Measurements from ENCODE around the gene SMARCC2. TPM values are rescaled to one million over a fixed set of nuclear protein-coding genes. Genes with fewer than 3 reads are reported as not detected.

The SMARCC2 gene
- total RNA-seq, 1 experiment from 2014 or later = 99.7 TPM

DNA sequence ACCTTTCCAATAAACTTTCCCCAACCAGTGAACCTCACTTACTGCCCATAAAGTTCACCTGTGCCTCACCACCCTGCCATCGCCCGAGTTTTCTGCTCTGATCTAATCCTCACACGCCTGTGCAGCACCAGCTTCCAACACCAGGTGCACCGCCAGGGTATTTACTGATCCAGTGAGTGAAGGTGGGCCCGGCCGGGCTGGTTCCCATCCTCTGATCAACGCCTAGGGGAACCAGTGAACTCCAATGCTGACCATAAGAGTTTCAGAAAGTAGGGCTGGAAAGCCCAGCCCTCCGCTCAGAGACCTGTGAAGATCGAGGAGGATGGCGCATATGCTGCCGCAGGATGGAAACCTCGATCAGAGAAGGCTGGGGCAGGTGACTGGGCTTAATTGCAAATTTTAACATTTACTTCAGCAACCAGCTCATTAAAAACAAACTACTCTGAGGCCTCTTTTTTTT lies 37.6 kb downstream of the SMARCC2 start:
- ChIA-PET CTCF (interaction anchor here (1.0 to 1.4 kb wide), 3 partner anchors 9 to 34 kb away, joined by 3 to 7 read pairs (median 6); partner anchors contain the start of genes ESYT1 and ZC3H10), RAD21 (ENCODE audit: low non-redundant PET in 1 of 2, low total read pairs in 2 of 2, uncharacterized antibody in 2 of 2, unreplicated experiment in 2 of 2) (interaction anchor here in 1 of 2 experiments (1.3 kb wide), 1 partner anchor 24 kb away, joined by 3 read pairs; the partner anchor contains the start of gene ESYT1), POLR2A (interaction anchor here (1.0 to 1.9 kb wide), 4 partner anchors 24 to 47 kb away, joined by 3 to 18 read pairs (median 4); partner anchors contain the start of genes ESYT1, PA2G4 and SMARCC2)
- intact Hi-C loops (cut with micrococcal nuclease) = loop anchor here (2.0 kb wide), 1 partner anchor 23 kb away; the partner anchor contains the start of gene ESYT1
- TF ChIP-seq EZH2phosphoT487 (IDR thresholded peaks at IDR 0.05; ENCODE audit: borderline replicate concordance) (no peak), POLR2A (IDR thresholded peaks at IDR 0.05; ENCODE audit: borderline replicate concordance, extremely low read depth, insufficient read depth, insufficient read length) (peak; percentile 5), ZFX (IDR thresholded peaks at IDR 0.05) (peak; percentile 19; the same call in 1 of the 2 replicates)
- TF ChIP-seq, protein P1, sequence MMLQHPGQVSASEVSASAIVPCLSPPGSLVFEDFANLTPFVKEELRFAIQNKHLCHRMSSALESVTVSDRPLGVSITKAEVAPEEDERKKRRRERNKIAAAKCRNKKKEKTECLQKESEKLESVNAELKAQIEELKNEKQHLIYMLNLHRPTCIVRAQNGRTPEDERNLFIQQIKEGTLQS (IDR thresholded peaks at IDR 0.05) = no peak
- TF ChIP-seq, protein P2, sequence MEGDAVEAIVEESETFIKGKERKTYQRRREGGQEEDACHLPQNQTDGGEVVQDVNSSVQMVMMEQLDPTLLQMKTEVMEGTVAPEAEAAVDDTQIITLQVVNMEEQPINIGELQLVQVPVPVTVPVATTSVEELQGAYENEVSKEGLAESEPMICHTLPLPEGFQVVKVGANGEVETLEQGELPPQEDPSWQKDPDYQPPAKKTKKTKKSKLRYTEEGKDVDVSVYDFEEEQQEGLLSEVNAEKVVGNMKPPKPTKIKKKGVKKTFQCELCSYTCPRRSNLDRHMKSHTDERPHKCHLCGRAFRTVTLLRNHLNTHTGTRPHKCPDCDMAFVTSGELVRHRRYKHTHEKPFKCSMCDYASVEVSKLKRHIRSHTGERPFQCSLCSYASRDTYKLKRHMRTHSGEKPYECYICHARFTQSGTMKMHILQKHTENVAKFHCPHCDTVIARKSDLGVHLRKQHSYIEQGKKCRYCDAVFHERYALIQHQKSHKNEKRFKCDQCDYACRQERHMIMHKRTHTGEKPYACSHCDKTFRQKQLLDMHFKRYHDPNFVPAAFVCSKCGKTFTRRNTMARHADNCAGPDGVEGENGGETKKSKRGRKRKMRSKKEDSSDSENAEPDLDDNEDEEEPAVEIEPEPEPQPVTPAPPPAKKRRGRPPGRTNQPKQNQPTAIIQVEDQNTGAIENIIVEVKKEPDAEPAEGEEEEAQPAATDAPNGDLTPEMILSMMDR (IDR thresholded peaks at IDR 0.05 in 2 of 3, conservative IDR thresholded peaks at IDR 0.05 in 1 of 3; ENCODE audit: borderline replicate concordance in 1 of 3, insufficient read depth in 1 of 3, low read depth in 2 of 3, low read length in 2 of 3) = peak in 2 of 3 experiments; percentile 69 to 72; a peak in 4 of 6 replicates
- DNase-seq (ENCODE audit: low read depth, low spot score) (peak; percentile 44), ATAC-seq (peak; percentile 82)
- H2AFZ ChIP-seq (ENCODE audit: low read depth, low read length, poor library complexity, severe bottlenecking) = no peak overlapping the region
- H3K4me1 ChIP-seq (ENCODE audit: control insufficient read depth in 1 of 2, insufficient read depth in 2 of 2, low read length in 2 of 2) = peaks cover 11 to 23% of the 10 kb centered on the region in 2 experiments
- no peaks in the 10 kb centered on the region for H4K20me1 ChIP-seq (ENCODE audit: insufficient read depth)
- H3K9ac ChIP-seq (ENCODE audit: low read length) = peak overlapping the region; percentile 80
- no peaks in the 10 kb centered on the region for H3K9me3 ChIP-seq (ENCODE audit: control insufficient read depth in 1 of 2, insufficient read depth in 1 of 2, low read depth in 1 of 2, low read length in 2 of 2)
- H3K27ac ChIP-seq (ENCODE audit: low read depth, low read length) = peak overlapping the region; percentile 91
- H3K27me3 ChIP-seq (ENCODE audit: insufficient read depth, low read length) = no peaks in the 10 kb centered on the region
- TSS peak; percentile 93 for BruUV-seq (replicated peaks)
- peak overlapping the region; percentile 68 to 71 for H3K4me3 ChIP-seq (replicated peaks in 1 of 2; ENCODE audit: low read depth in 1 of 2, low read length in 2 of 2)
- H3K79me2 ChIP-seq (ENCODE audit: insufficient read depth, low read length) = no peaks in the 10 kb centered on the region; the same call in 1 of the 2 replicates
- peak overlapping the region; percentile 81 for H3K4me2 ChIP-seq (ENCODE audit: low read length)
- H3K36me3 ChIP-seq (ENCODE audit: control insufficient read depth in 1 of 2, insufficient read depth in 2 of 2, low read length in 2 of 2) = no peaks in the 10 kb centered on the region; a peak in 1 of 4 replicates
- no peaks in the 10 kb centered on the region for H3K9me2 ChIP-seq (ENCODE audit: insufficient read depth)

DNA sequence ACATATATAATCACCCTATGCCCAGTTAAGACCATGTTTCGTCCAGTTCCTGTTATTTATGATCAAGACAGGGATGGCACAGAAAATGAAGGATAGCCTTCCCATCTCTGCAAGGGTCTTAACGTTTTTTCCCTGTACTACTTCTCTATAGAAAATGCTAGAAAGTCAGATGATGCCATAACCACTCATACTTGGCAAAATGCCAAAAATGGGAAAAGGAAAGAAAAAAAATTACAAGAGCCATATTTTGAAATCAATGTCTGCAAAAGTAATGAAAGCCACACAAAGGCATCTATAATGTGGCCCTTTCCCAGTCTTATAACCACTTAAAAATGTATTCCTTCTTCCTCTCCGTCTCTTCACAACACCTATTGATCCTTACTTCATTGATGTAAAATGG lies 38.7 kb downstream of the SMARCC2 start:
- no peak for DNase-seq (ENCODE audit: low read depth, low spot score)
- POLR2A ChIA-PET = interaction anchor here (1.9 kb wide), 1 partner anchor 23 kb away, joined by 18 read pairs; the partner anchor contains the start of gene ESYT1

More for the DNA sequence above, 38.7 kb downstream of the SMARCC2 start:
- no peaks in the 10 kb centered on the region for H3K9me3 ChIP-seq (ENCODE audit: control insufficient read depth in 1 of 2, insufficient read depth in 1 of 2, low read depth in 1 of 2, low read length in 2 of 2)
- RAD21 ChIA-PET (ENCODE audit: low non-redundant PET in 1 of 2, low total read pairs in 2 of 2, uncharacterized antibody in 2 of 2, unreplicated experiment in 2 of 2) = no interaction called here
- CTCF ChIA-PET = no interaction called here
- no peaks in the 10 kb centered on the region; the same call in 1 of the 2 replicates for H3K79me2 ChIP-seq (ENCODE audit: insufficient read depth, low read length)
- no peak overlapping the region for H2AFZ ChIP-seq (ENCODE audit: low read depth, low read length, poor library complexity, severe bottlenecking)
- H3K4me3 ChIP-seq (replicated peaks in 1 of 2; ENCODE audit: low read depth in 1 of 2, low read length in 2 of 2) = no peak overlapping the region
- intact Hi-C loops (cut with micrococcal nuclease) = no loop called here
- BruUV-seq (replicated peaks) = no TSS peak
- peak overlapping the region; percentile 91; the same call in 1 of the 2 replicates for H3K27ac ChIP-seq (ENCODE audit: low read depth, low read length)
- peak overlapping the region; percentile 81; the same call in 1 of the 2 replicates for H3K4me2 ChIP-seq (ENCODE audit: low read length)
- ATAC-seq = no peak
- no peaks in the 10 kb centered on the region; a peak in 1 of 4 replicates for H3K36me3 ChIP-seq (ENCODE audit: control insufficient read depth in 1 of 2, insufficient read depth in 2 of 2, low read length in 2 of 2)
- TF ChIP-seq POLR2AphosphoS5 (IDR thresholded peaks at IDR 0.05; ENCODE audit: low read depth, low read length) = peak; percentile 34; the same call in 1 of the 2 replicates
- TF ChIP-seq, protein P2 (IDR thresholded peaks at IDR 0.05 in 2 of 3, conservative IDR thresholded peaks at IDR 0.05 in 1 of 3; ENCODE audit: borderline replicate concordance in 1 of 3, insufficient read depth in 1 of 3, low read depth in 2 of 3, low read length in 2 of 3) = no peak
- peaks cover 11 to 25% of the 10 kb centered on the region in 2 experiments for H3K4me1 ChIP-seq (ENCODE audit: control insufficient read depth in 1 of 2, insufficient read depth in 2 of 2, low read length in 2 of 2)
- H3K9ac ChIP-seq (ENCODE audit: low read length) = no peak overlapping the region
- no peaks in the 10 kb centered on the region for H3K9me2 ChIP-seq (ENCODE audit: insufficient read depth)
- no peaks in the 10 kb centered on the region for H3K27me3 ChIP-seq (ENCODE audit: insufficient read depth, low read length)
- no peaks in the 10 kb centered on the region for H4K20me1 ChIP-seq (ENCODE audit: insufficient read depth)
